Ureter (tissue), 1 donor: ENCODE data around the gene BCAS3. TPM values are rescaled to one million over a fixed set of nuclear protein-coding genes. Genes with fewer than 3 reads are reported as not detected.
"Not testable (repeated sequence)": the region's sequence is repeated elsewhere in the genome, so short reads cannot be mapped to it uniquely, and the experiment has no call there.

Experiments used
- DNase-seq: peaks from one replicate; pipeline ENCODE4 v3.0.0-alpha.2; 2020; ENCODE audit warnings: low spot score
- total RNA-seq: library from RNA; stranded (reverse); gene quantifications from one replicate; pipeline ENCODE4 v1.2.4, GENCODE V29; 2023
- donor health status: DM: yes; HTN: yes; CAD: no.

Gene BCAS3
- total RNA-seq, 1 donor from 2014 or later: 57.9 TPM

GRCh38 chr17:61225178-61225882 lies 547.7 kb downstream of the BCAS3 start:
- DNase-seq: no peak

- no peak for DNase-seq
Measured at GRCh38 chr17:61227866-61228265, 550.2 kb downstream of the BCAS3 start.

- DNase-seq: no peak
Measured at GRCh38 chr17:61230461-61230860, 552.8 kb downstream of the BCAS3 start.

- DNase-seq: no peak
Measured at GRCh38 chr17:61230972-61231820, 553.5 kb downstream of the BCAS3 start.

GRCh38 chr17:61232871-61233270 lies 555.2 kb downstream of the BCAS3 start:
- DNase-seq: no peak

- DNase-seq: no peak
Measured at GRCh38 chr17:61233991-61234750, 556.5 kb downstream of the BCAS3 start.

- no peak for DNase-seq
Measured at GRCh38 chr17:61235001-61235826, 557.6 kb downstream of the BCAS3 start.

GRCh38 chr17:61235827-61236197 lies 558.2 kb downstream of the BCAS3 start:
- no peak for DNase-seq

- no peak for DNase-seq
Measured at GRCh38 chr17:61237275-61237674, 559.6 kb downstream of the BCAS3 start.

- DNase-seq: no peak
Measured at GRCh38 chr17:61238455-61238933, 560.8 kb downstream of the BCAS3 start.

GRCh38 chr17:61239327-61239726 lies 561.7 kb downstream of the BCAS3 start:
- no peak for DNase-seq

GRCh38 chr17:61239953-61240352 lies 562.3 kb downstream of the BCAS3 start:
- DNase-seq: no peak

GRCh38 chr17:61240851-61241468 lies 563.3 kb downstream of the BCAS3 start:
- no peak for DNase-seq

GRCh38 chr17:61244988-61245387 lies 567.3 kb downstream of the BCAS3 start:
- not testable (repeated sequence) for DNase-seq

GRCh38 chr17:61245706-61246135 lies 568.1 kb downstream of the BCAS3 start:
- DNase-seq: no peak

- no peak for DNase-seq
Measured at GRCh38 chr17:61247439-61247838, 569.8 kb downstream of the BCAS3 start.

- no peak for DNase-seq
Measured at GRCh38 chr17:61248399-61248798, 570.7 kb downstream of the BCAS3 start.

GRCh38 chr17:61249649-61250299 lies 572.1 kb downstream of the BCAS3 start:
- no peak for DNase-seq

GRCh38 chr17:61250335-61250890 lies 572.8 kb downstream of the BCAS3 start:
- no peak for DNase-seq
